ENCODE results near the gene PDSS2.

Gene PDSS2

DNA sequence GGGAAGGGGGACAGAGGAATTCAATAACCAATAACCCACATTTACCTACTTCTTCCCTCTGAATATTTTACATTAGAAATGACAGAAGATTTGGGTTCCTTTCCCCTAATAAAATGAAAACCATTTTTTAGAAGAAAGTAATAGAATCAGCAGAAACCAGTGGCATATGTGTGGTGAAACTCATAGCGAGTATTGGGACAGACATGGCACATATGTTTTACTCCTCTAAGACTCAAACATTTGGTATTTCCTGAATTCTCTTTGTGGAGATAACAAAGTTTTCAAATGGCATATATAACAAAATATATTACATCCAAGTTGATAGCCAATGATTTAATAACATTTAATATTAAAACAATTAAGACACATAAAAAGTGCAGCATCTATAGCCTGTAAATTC lies 331.2 kb downstream of the PDSS2 start:
- Histone ChIP-seq H3K4me1 (ENCODE audit: control insufficient read depth, insufficient read depth, low read depth, low read length) (no peaks in the 10 kb centered on the region), H3K27me3 (ENCODE audit: control insufficient read depth in 1 of 2, insufficient read depth in 1 of 2, low read length in 2 of 2) (peaks cover 0 to 4% of the 10 kb centered on the region in 2 experiments), H4K8ac (ENCODE audit: low read length) (no peak overlapping the region), H3K4me2 (ENCODE audit: low read length, poor library complexity, severe bottlenecking) (no peak overlapping the region), H4K91ac (ENCODE audit: low read length) (no peak overlapping the region), H2BK12ac (ENCODE audit: low read length in 2 of 2) (no peak overlapping the region), H3K36me3 (ENCODE audit: control insufficient read depth in 1 of 2, insufficient read depth in 2 of 2, low read depth in 1 of 2, low read length in 2 of 2) (no peaks in the 10 kb centered on the region), H3K4ac (ENCODE audit: low read depth in 1 of 2, low read length in 2 of 2) (no peak overlapping the region), H2BK15ac (ENCODE audit: low read depth, poor library complexity, severe bottlenecking) (no peak overlapping the region), H2BK120ac (ENCODE audit: low read depth, low read length) (no peak overlapping the region), H3K18ac (ENCODE audit: low read depth in 1 of 2, low read length in 2 of 2) (no peak overlapping the region), H2AFZ (ENCODE audit: low read depth, low read length) (no peak overlapping the region), H3K4me3 (ENCODE audit: insufficient read depth in 1 of 2, low read depth in 1 of 2, low read length in 2 of 2) (no peak overlapping the region), H3K14ac (ENCODE audit: low read length in 2 of 2) (no peak overlapping the region), H2AK5ac (ENCODE audit: low read length, severe bottlenecking) (no peak overlapping the region), H3K9me3 (ENCODE audit: control insufficient read depth, low read length) (no peaks in the 10 kb centered on the region), H3K79me1 (replicated peaks; ENCODE audit: low read length, poor library complexity, severe bottlenecking) (no peaks in the 10 kb centered on the region), H3K23ac (ENCODE audit: low read length in 2 of 2) (no peak overlapping the region), H3K9ac (ENCODE audit: low read length) (no peak overlapping the region), H3K27ac (ENCODE audit: low read length, poor library complexity, severe bottlenecking) (no peak overlapping the region), H2BK5ac (ENCODE audit: low read depth, low read length, poor library complexity, severe bottlenecking) (no peak overlapping the region)
- DNase-seq, result peak; percentile 23
- WGBS, result no CpG with 5 or more reads among the region's 1 CpG

DNA sequence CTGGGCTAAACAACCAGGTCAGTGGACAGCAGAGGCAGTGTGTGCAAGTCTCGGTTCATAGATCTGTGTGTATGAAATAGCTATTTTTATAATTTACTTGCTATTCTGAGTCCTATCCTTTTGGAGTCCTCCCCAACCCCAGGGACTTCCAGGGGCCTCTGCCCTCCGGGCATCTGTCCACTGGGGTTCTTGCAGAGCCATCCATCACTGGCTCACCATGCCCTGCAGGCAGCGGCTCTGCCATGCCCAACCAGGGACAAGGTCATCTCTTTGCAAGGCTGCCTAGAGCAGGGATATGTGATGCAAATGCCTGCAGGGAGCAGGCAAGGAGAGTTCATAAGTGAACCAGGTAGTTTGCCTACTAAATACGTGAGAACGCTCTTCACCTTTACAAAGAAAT lies 333.6 kb downstream of the PDSS2 start:
- H3K4ac ChIP-seq (ENCODE audit: low read depth in 1 of 2, low read length in 2 of 2), result no peak overlapping the region
- H3K14ac ChIP-seq (ENCODE audit: low read length in 2 of 2), result no peak overlapping the region
- no peak overlapping the region for H4K8ac ChIP-seq (ENCODE audit: low read length)
- no peak overlapping the region for H3K18ac ChIP-seq (ENCODE audit: low read depth in 1 of 2, low read length in 2 of 2)
- H3K4me1 ChIP-seq (ENCODE audit: control insufficient read depth, insufficient read depth, low read depth, low read length), result no peaks in the 10 kb centered on the region
- no peak overlapping the region for H2BK12ac ChIP-seq (ENCODE audit: low read length in 2 of 2)
- no peak overlapping the region for H3K4me3 ChIP-seq (ENCODE audit: insufficient read depth in 1 of 2, low read depth in 1 of 2, low read length in 2 of 2)
- H3K27me3 ChIP-seq (ENCODE audit: control insufficient read depth in 1 of 2, insufficient read depth in 1 of 2, low read length in 2 of 2), result peaks cover 0 to 4% of the 10 kb centered on the region in 2 experiments
- H2BK120ac ChIP-seq (ENCODE audit: low read depth, low read length), result no peak overlapping the region
- H3K9ac ChIP-seq (ENCODE audit: low read length), result no peak overlapping the region
- no peak overlapping the region for H2BK15ac ChIP-seq (ENCODE audit: low read depth, poor library complexity, severe bottlenecking)
- no peaks in the 10 kb centered on the region for H3K9me3 ChIP-seq (ENCODE audit: control insufficient read depth, low read length)
- no peak overlapping the region for H2AK5ac ChIP-seq (ENCODE audit: low read length, severe bottlenecking)
- no peak overlapping the region for H4K91ac ChIP-seq (ENCODE audit: low read length)
- H3K27ac ChIP-seq (ENCODE audit: low read length, poor library complexity, severe bottlenecking), result no peak overlapping the region
- no peak for DNase-seq
- H3K4me2 ChIP-seq (ENCODE audit: low read length, poor library complexity, severe bottlenecking), result no peak overlapping the region
- H3K79me1 ChIP-seq (replicated peaks; ENCODE audit: low read length, poor library complexity, severe bottlenecking), result no peaks in the 10 kb centered on the region
- no peak overlapping the region for H2AFZ ChIP-seq (ENCODE audit: low read depth, low read length)
- H3K36me3 ChIP-seq (ENCODE audit: control insufficient read depth in 1 of 2, insufficient read depth in 2 of 2, low read depth in 1 of 2, low read length in 2 of 2), result no peaks in the 10 kb centered on the region
- whole genome bisulfite sequencing, result 93% methylated on average over 4 of the region's 5 CpGs
- no peak overlapping the region for H3K23ac ChIP-seq (ENCODE audit: low read length in 2 of 2)
- no peak overlapping the region for H2BK5ac ChIP-seq (ENCODE audit: low read depth, low read length, poor library complexity, severe bottlenecking)

DNA sequence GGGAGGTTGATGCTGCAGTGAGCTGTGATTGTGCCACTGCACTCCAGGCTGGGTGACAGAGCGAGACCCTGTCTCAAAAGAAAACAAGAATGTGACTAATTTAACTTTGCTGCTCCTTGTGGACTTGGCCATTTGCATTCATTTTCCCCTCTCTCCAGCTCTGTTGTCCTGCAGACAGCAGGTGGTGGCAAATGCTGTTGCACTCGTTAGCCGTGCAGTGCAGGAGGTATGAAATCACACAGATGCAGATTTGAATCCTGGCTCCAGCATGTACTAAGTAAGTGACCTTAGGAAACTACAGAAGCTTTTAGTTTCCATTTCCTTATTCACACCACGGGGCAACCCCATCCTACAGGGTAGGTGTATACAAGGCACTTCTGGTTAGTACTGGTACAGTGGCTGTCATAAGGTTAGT lies 334.4 kb downstream of the PDSS2 start:
- Histone ChIP-seq H2BK15ac (ENCODE audit: low read depth, poor library complexity, severe bottlenecking) (no peak overlapping the region), H2AFZ (ENCODE audit: low read depth, low read length) (no peak overlapping the region), H2BK120ac (ENCODE audit: low read depth, low read length) (no peak overlapping the region), H2BK5ac (ENCODE audit: low read depth, low read length, poor library complexity, severe bottlenecking) (no peak overlapping the region), H2BK12ac (ENCODE audit: low read length in 2 of 2) (no peak overlapping the region), H3K23ac (ENCODE audit: low read length in 2 of 2) (no peak overlapping the region), H3K14ac (ENCODE audit: low read length in 2 of 2) (no peak overlapping the region), H3K9me3 (ENCODE audit: control insufficient read depth, low read length) (no peaks in the 10 kb centered on the region), H3K18ac (ENCODE audit: low read depth in 1 of 2, low read length in 2 of 2) (no peak overlapping the region), H4K91ac (ENCODE audit: low read length) (no peak overlapping the region), H3K79me1 (replicated peaks; ENCODE audit: low read length, poor library complexity, severe bottlenecking) (no peaks in the 10 kb centered on the region), H3K4me1 (ENCODE audit: control insufficient read depth, insufficient read depth, low read depth, low read length) (no peaks in the 10 kb centered on the region), H3K27me3 (ENCODE audit: control insufficient read depth in 1 of 2, insufficient read depth in 1 of 2, low read length in 2 of 2) (peaks cover 0 to 4% of the 10 kb centered on the region in 2 experiments), H3K4me2 (ENCODE audit: low read length, poor library complexity, severe bottlenecking) (no peak overlapping the region), H4K8ac (ENCODE audit: low read length) (no peak overlapping the region), H2AK5ac (ENCODE audit: low read length, severe bottlenecking) (no peak overlapping the region), H3K27ac (ENCODE audit: low read length, poor library complexity, severe bottlenecking) (no peak overlapping the region), H3K36me3 (ENCODE audit: control insufficient read depth in 1 of 2, insufficient read depth in 2 of 2, low read depth in 1 of 2, low read length in 2 of 2) (no peaks in the 10 kb centered on the region), H3K4me3 (ENCODE audit: insufficient read depth in 1 of 2, low read depth in 1 of 2, low read length in 2 of 2) (no peak overlapping the region), H3K9ac (ENCODE audit: low read length) (no peak overlapping the region), H3K4ac (ENCODE audit: low read depth in 1 of 2, low read length in 2 of 2) (no peak overlapping the region)
- DNase-seq, result no peak
- WGBS, result 39% methylated on average over 4 of the region's 4 CpGs

DNA sequence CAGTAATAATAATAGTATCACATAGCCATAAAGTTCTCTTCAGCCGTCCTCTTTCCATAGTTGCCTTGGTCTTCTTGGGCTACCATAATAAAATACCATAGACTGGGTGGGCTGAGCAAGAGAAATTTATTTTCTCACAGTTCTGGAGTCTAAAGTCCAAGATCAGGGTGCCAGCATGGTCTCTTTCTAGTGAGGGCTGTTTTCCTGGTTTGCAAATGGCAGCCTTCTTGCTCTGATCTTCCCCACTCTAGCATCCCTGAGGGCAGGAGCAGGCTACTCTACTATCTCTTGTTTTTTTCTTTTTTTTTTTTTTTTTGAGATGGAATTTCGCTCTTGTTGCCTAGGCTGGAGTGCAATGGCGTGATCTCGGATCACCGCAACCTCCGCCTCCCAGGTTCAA lies 335.9 kb downstream of the PDSS2 start:
- H3K27ac ChIP-seq (ENCODE audit: low read length, poor library complexity, severe bottlenecking), result no peak overlapping the region
- H3K18ac ChIP-seq (ENCODE audit: low read depth in 1 of 2, low read length in 2 of 2), result no peak overlapping the region
- no CpG with 5 or more reads among the region's 6 CpGs for whole genome bisulfite sequencing
- no peaks in the 10 kb centered on the region for H3K4me1 ChIP-seq (ENCODE audit: control insufficient read depth, insufficient read depth, low read depth, low read length)
- H2AK5ac ChIP-seq (ENCODE audit: low read length, severe bottlenecking), result no peak overlapping the region
- H3K23ac ChIP-seq (ENCODE audit: low read length in 2 of 2), result no peak overlapping the region
- no peak overlapping the region for H2AFZ ChIP-seq (ENCODE audit: low read depth, low read length)
- H3K9me3 ChIP-seq (ENCODE audit: control insufficient read depth, low read length), result no peaks in the 10 kb centered on the region
- no peak overlapping the region for H3K4me3 ChIP-seq (ENCODE audit: insufficient read depth in 1 of 2, low read depth in 1 of 2, low read length in 2 of 2)
- H3K27me3 ChIP-seq (ENCODE audit: control insufficient read depth in 1 of 2, insufficient read depth in 1 of 2, low read length in 2 of 2), result peaks cover 0 to 4% of the 10 kb centered on the region in 2 experiments
- H3K14ac ChIP-seq (ENCODE audit: low read length in 2 of 2), result no peak overlapping the region
- H3K79me1 ChIP-seq (replicated peaks; ENCODE audit: low read length, poor library complexity, severe bottlenecking), result no peaks in the 10 kb centered on the region
- no peak overlapping the region for H2BK120ac ChIP-seq (ENCODE audit: low read depth, low read length)
- no peaks in the 10 kb centered on the region for H3K36me3 ChIP-seq (ENCODE audit: control insufficient read depth in 1 of 2, insufficient read depth in 2 of 2, low read depth in 1 of 2, low read length in 2 of 2)
- no peak overlapping the region for H3K9ac ChIP-seq (ENCODE audit: low read length)
- no peak overlapping the region for H4K91ac ChIP-seq (ENCODE audit: low read length)
- no peak overlapping the region for H2BK15ac ChIP-seq (ENCODE audit: low read depth, poor library complexity, severe bottlenecking)
- no peak overlapping the region for H4K8ac ChIP-seq (ENCODE audit: low read length)
- no peak overlapping the region for H3K4me2 ChIP-seq (ENCODE audit: low read length, poor library complexity, severe bottlenecking)
- H2BK12ac ChIP-seq (ENCODE audit: low read length in 2 of 2), result no peak overlapping the region
- no peak overlapping the region for H2BK5ac ChIP-seq (ENCODE audit: low read depth, low read length, poor library complexity, severe bottlenecking)
- no peak for DNase-seq
- no peak overlapping the region for H3K4ac ChIP-seq (ENCODE audit: low read depth in 1 of 2, low read length in 2 of 2)
